ENCODE measurements around the gene TBC1D4.

GRCh38 chr13:75465236-75465635 lies 16.7 kb downstream of the TBC1D4 start:
- TF ChIP-seq TAF1 (IDR thresholded peaks at IDR 0.05; ENCODE audit: borderline replicate concordance, low read depth, low read length) (no peak), CTCF (IDR thresholded peaks at IDR 0.05) (no peak), EZH2phosphoT487 (IDR thresholded peaks at IDR 0.05; ENCODE audit: borderline replicate concordance, low read depth) (no peak), TCF12 (IDR thresholded peaks at IDR 0.05) (no peak), POLR2AphosphoS5 (IDR thresholded peaks at IDR 0.05; ENCODE audit: low read depth, low read length) (no peak), SIN3A (IDR thresholded peaks at IDR 0.05; ENCODE audit: borderline replicate concordance, low read depth, low read length) (no peak), EP300 (IDR thresholded peaks at IDR 0.05; ENCODE audit: borderline replicate concordance in 1 of 2, low read depth in 1 of 2, low read length in 1 of 2) (no peak), GABPA (IDR thresholded peaks at IDR 0.05; ENCODE audit: low read depth) (no peak), MAX (IDR thresholded peaks at IDR 0.05; ENCODE audit: low read depth) (no peak), NFIC (IDR thresholded peaks at IDR 0.05; ENCODE audit: borderline replicate concordance) (no peak), USF2 (IDR thresholded peaks at IDR 0.05; ENCODE audit: borderline replicate concordance, low read depth, low read length) (no peak)

All from SK-N-SH (cell line).